ENCODE data around the gene SLC31A1. TPM values are rescaled to one million over a fixed set of nuclear protein-coding genes. Genes with fewer than 3 reads are reported as not detected.

Gene SLC31A1
- total and polyA plus RNA-seq, 2 experiments from 2014 or later: 19.7 to 32.6 TPM

- Histone ChIP-seq H3K36me3 (peaks cover 66% of the 10 kb centered on the region), H3K9me3 (ENCODE audit: low read depth) (no peaks in the 10 kb centered on the region)
- DNase-seq (ENCODE audit: low read depth in 1 of 2, low spot score in 1 of 2): no peak
Observed at GRCh38 chr9:113186137-113186755, 35.1 kb upstream of the SLC31A1 start.

GRCh38 chr9:113187929-113188595, 33.3 kb upstream of the SLC31A1 start:
- peak in 1 of 2 donors; percentile 94 for DNase-seq (ENCODE audit: low read depth in 1 of 2, low spot score in 1 of 2)
- no peak overlapping the region for H3K27ac ChIP-seq

More at GRCh38 chr9:113186137-113186755, 35.1 kb upstream of the SLC31A1 start:
- Histone ChIP-seq H3K27ac (no peak overlapping the region), H3K4me3 (no peak overlapping the region), H3K4me1 (ENCODE audit: low read depth) (no peaks in the 10 kb centered on the region), H3K27me3 (no peaks in the 10 kb centered on the region)
- TF ChIP-seq CTCF (IDR thresholded peaks at IDR 0.05; ENCODE audit: low read depth, low read length): no peak

GRCh38 chr9:113192455-113192854, 28.9 kb upstream of the SLC31A1 start:
- no peak overlapping the region for H3K4me3 ChIP-seq
- no peak overlapping the region for H3K27ac ChIP-seq
- no peaks in the 10 kb centered on the region for H3K9me3 ChIP-seq (ENCODE audit: low read depth)
- H3K4me1 ChIP-seq (ENCODE audit: low read depth): no peaks in the 10 kb centered on the region
- TF ChIP-seq CTCF (IDR thresholded peaks at IDR 0.05; ENCODE audit: low read depth, low read length): no peak
- no peaks in the 10 kb centered on the region for H3K27me3 ChIP-seq
- H3K36me3 ChIP-seq: peaks cover 43% of the 10 kb centered on the region
- no peak for DNase-seq (ENCODE audit: low read depth in 1 of 2, low spot score in 1 of 2)

More at GRCh38 chr9:113187929-113188595, 33.3 kb upstream of the SLC31A1 start:
- Histone ChIP-seq H3K36me3 (peaks cover 62% of the 10 kb centered on the region), H3K4me1 (ENCODE audit: low read depth) (no peaks in the 10 kb centered on the region), H3K4me3 (no peak overlapping the region), H3K27me3 (no peaks in the 10 kb centered on the region), H3K9me3 (ENCODE audit: low read depth) (no peaks in the 10 kb centered on the region)
- TF ChIP-seq CTCF (IDR thresholded peaks at IDR 0.05; ENCODE audit: low read depth, low read length): no peak

- H3K4me1 ChIP-seq (ENCODE audit: low read depth): no peaks in the 10 kb centered on the region
- no peak for DNase-seq (ENCODE audit: low read depth in 1 of 2, low spot score in 1 of 2)
- peaks cover 68% of the 10 kb centered on the region for H3K36me3 ChIP-seq
- no peak overlapping the region for H3K4me3 ChIP-seq
- TF ChIP-seq CTCF (IDR thresholded peaks at IDR 0.05; ENCODE audit: low read depth, low read length): no peak
- H3K27me3 ChIP-seq: no peaks in the 10 kb centered on the region
- H3K27ac ChIP-seq: no peak overlapping the region
- no peaks in the 10 kb centered on the region for H3K9me3 ChIP-seq (ENCODE audit: low read depth)
Observed at GRCh38 chr9:113199683-113200329, 21.5 kb upstream of the SLC31A1 start.

- Histone ChIP-seq H3K4me3 (no peak overlapping the region), H3K27ac (no peak overlapping the region), H3K36me3 (peaks cover 48% of the 10 kb centered on the region), H3K27me3 (no peaks in the 10 kb centered on the region), H3K9me3 (ENCODE audit: low read depth) (no peaks in the 10 kb centered on the region), H3K4me1 (ENCODE audit: low read depth) (no peaks in the 10 kb centered on the region)
- peak in 1 of 2 donors; percentile 11 for DNase-seq (ENCODE audit: low read depth in 1 of 2, low spot score in 1 of 2)
- no peak for TF ChIP-seq CTCF (IDR thresholded peaks at IDR 0.05; ENCODE audit: low read depth, low read length)
Observed at GRCh38 chr9:113205432-113205831, 15.9 kb upstream of the SLC31A1 start.

Measured in cardiac muscle cell (in vitro differentiated cells and primary cell).